NCI-H2196 treated with DMSO at 0.1 percent for 48 hours (cell line): ENCODE data around the gene BIN1.
"Not testable (repeated sequence)": the region's sequence is repeated elsewhere in the genome, so short reads cannot be mapped to it uniquely, and the experiment has no call there.

Experiments
- DNase-seq: peaks from one replicate; lab custom pipeline; 2025; ENCODE audit not compliant: unreplicated experiment; lab: John Stamatoyannopoulos, UW

The BIN1 gene

DNA sequence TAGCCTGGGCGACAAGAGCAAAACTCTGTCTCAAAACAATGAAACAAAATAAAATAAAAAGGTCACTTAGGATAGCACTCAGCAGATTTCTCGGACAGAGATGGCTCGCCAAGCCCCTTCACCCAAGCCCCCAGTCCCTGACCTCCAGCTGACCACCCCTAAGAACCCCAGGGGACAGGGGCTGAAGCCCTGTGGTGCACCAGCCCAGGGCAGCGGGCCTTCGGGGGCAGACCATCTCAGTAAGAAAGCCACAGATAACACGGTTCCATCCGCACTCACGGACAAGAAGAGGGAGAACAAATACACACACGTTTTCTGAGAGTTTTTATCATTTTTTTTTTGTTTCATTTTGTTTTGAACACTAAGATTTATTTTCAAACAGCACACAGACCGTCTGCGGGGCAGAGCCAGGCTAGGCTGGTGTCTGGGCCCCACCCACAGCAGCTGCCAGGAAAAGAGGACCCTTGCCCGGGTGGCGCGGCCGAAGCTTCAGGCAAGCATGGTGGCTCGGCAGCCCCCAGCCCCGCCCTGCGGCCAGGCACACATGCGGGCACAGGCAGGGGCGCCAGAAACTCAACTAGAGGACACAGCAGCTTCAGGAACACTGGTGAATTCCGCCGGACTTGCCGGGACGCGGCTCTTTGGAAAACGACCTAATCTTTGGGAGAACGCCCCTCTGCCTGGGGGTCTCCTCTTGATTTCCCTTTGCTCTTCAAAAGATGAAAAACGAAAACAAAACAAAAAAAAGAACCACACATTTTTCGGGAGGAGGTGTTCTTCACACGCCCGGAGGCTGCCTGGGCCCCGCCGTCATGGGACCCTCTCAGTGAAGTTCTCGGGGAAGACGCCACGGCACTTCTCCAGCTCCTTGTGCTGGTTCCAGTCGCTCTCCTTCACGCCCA, 59.0 kb downstream of the BIN1 start:
- no peak for DNase-seq

DNA sequence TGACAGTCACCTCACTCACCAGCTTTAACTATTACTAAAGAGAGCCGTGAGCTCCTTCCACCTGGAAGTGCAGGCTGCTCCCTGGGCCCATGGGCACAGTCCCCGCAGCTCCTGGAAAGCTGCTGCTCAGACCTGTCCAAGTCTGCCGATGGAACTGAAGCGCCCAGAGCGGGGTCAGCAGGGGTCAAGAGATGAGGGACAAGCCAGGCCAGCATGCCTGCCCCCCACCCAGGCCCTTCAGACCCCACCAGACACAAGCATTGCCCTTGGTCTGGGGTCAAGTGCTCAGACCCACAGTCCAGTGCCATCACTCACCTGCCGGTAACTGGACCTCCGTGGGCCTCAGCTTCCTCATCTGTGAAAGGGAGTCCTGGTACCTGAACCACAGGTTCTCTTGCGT, 59.9 kb downstream of the BIN1 start:
- no peak for DNase-seq

DNA sequence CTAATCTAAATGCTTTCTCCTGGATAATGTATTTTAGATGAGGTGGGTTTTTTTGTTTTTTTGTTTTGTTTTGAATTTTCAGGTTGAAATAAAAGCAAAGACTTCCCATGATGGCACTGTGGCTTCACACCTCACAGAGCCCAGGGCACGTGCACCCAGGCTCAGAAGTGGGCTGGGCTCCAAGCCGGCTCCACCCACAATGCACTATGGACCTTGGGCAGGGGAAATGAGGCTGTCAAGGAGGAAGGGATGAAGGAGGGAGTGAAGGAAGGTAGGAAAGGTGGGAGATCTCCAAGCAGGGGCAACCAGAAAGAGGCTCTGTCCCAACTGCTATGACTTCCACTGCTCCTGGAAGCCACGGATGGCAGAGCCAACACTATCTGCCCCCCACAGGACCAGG, 60.4 kb downstream of the BIN1 start:
- no peak for DNase-seq

DNA sequence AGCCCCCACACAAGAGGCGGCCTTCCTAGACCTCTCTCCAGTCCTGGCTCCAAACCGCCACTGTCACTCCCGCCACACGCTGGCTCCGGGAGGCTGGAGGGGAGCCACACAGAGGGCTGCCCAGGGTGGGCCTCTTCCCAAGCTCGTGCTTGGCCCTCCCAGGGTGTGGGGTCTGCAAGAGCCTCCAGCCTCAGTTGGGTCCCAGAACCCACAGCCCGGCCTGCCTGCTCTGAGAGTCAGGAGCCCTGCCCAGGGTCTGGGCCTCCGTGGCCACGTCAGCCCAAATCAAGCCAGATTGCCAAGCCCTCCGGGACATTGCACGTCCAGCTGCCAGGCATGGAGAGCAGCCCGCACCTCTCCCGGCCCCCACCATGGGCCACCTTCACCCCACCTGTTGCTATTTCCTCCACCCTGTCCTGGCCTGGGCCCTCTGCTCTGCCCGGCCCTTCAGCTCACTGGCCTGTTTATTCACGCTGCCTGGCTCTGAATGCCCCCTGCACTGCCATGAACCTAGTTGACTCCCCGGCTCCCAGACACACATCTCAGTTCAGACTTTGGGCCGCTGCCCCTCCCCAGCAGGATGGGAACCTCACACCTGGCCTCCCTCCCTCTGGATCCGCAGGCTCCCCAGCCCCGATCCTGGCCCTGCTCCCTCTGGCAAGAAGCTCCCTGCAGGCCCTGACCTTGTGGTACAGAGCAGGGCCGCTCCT, 61.0 kb downstream of the BIN1 start:
- no peak for DNase-seq

DNA sequence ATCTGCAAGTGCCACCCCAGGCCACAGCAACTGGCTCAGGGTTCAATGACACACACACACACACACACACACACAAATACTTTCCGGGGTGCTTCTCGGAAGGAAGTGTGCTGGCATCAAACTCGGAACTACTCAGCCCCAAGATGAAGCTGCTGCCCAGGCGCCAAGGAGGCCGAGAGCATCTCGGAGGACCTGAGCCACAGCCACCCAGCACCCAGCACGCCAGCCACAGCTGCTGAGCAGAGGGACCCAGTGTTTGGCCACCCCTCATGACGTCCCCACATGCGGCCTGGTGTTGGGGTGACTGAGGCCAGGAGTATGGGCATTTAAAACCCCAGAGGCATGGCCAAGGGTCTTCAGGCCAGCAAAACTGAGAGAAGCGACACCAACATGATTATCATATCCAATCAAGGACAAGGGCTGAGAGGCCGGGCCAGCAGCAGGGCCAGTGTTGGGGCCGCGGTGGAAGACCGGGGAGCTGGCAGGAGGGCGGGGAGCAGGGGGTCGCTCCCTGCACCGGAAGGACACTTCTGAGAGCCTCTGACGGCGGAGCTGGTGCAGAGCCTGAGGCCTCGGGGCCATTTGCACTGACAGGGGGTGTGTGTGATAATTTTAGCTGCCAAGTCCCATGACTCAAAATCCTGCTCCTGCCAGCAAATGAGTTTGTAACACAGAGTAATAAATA, 61.8 kb downstream of the BIN1 start:
- no peak for DNase-seq

DNA sequence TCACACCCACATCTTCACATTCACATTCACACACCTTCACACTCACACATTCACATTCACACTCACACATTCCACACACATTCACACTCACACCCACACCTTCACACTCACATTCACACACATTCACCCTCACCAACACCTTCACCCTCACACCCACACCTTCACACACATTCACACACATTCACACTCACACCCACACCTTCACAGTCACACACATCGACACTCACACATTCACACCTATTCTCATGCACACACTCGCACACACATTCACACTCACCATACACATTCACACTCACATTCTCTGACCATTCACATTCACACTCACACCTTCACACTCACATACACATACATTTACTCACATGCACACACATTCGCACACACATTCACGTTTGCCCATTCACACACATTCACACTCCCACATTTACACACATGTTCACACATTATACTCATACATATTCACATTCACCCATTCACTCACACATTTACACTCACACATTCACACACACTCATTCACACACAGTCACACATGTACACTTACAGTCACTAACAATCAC, 62.7 kb downstream of the BIN1 start:
- DNase-seq, result no peak

DNA sequence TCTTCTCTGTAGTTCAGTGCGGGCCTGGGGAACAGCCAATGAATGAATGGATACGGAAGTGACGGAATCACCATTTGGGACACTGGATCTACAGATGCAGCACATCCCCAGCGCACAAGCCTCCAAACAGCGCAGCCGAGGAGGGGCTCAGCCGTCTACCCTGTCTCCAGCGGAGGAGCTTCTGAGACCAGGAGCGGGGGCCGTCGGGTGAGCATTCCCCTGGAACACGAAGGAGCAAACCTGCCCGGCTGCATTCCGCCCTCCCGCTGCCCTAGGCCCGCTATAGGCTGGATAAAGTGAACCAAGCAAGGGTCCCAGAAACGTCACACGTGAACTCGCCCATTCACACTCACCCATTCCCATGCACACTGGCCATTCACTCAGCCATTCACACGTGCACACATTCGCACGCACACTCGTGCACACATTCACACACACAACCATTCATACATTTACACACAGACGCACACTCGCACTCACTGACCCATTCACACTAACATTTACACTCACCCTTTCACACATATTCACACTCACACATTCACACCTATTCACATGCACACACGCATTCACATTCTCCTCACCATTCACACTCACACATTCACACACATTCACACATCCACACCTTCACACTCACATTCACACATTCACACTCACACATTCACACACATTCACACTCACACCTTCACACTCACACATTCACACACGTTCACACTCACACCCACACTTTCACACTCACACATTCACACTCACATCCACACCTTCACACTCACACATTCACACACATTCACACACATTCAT, 63.4 kb downstream of the BIN1 start:
- DNase-seq, result no peak

DNA sequence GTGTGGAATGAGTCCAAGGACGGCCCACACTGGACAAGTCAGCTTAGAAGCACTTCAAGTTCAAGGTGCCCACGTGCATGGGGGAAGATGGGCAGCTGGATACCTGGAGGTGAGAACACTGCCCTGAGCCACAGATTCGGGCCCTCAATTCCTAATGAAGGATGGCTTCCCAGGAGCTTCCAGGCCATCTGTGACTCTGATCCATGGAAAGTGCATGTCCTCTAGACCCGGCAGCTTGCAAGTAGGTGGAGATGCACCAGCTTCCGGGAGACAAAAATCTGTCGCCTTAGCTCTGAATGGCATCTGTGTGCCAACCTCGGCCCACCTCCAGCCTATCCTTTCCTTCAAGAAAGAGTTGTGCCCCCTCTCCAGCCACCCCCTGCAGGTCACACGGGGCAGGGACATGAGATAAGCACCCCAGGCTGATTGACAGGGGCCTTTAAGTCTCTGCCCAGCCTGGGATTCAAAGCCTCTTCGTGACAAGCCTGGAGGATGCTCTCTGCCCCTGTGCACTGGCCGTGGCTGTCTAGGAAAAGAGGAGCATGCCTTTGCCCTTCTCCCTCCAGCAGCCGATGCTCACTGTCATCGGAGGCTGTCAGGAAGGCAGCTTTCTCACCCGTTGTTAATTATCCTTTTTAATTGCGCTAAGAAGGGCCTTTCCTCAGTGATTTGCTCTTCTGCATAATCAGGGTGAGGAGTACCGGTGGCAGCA, 65.5 kb downstream of the BIN1 start:
- no peak for DNase-seq

DNA sequence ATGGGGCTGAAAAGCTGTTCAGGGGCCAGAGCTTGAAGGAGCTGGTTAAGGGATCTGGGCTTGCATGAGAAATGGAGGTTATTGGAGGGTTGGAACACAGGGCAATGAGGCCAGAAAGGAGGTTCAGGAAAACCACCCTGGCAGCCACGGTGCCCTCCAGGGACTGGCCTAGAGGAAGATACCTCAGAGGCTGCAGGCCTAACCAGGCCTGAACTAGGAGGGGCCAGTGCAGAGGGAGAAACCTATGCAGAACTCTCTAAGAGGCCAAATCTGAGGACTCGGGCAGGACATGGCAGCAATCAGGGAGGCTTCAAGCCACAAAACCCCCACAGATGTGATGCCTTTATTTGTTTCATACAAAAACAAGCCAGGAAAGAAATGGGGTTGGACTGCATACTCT, 66.8 kb downstream of the BIN1 start:
- no peak for DNase-seq

DNA sequence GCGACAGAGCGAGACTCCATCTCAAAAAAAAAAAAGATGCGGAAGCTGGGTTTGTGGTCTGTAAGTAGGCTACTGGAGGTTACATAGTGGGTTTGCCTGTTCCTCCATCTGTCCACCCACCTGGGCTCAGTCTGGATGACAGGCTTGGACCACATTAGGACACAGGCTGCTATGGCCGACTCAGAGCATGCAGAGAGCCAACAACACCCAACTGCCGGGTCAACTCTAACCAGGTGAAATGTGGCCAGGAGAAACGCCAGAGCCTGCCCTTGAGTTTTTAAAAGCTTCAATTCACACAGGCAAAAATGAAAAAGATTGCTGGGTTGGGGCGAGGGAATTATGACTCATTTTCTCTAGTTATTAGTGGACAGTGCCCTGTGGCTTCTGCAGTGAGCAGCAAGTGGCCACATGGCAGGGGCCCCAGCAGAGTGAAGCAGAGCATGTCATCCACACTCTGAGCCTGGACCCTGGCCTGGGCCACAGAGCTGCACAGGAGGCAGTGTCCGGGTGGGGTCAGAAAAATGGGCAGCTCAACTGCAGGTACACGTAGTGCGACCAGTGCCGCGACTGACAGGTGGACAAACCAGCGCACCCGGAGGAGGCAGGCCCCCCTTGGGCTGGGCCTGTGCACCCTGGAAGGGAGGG, 67.4 kb downstream of the BIN1 start:
- no peak for DNase-seq

DNA sequence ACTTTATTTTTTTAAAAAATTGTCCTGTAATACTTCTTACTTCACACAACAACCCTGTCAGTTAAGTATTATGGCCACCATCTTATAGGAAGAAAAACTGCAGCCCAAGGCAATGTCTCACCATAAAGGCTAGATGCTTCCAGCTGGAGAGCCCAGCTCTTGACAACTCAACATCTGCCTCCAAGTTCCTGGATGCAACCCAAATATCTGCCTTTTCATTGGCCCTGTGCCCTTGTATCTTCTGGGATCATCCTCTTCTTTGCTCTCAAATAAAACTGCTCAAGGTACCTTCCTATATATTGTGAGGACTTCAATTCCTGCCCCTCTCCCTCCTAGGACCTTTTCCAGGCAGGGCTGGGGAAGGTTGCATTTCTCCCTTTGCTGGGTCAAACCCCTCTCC, 69.5 kb downstream of the BIN1 start:
- DNase-seq, result no peak

DNA sequence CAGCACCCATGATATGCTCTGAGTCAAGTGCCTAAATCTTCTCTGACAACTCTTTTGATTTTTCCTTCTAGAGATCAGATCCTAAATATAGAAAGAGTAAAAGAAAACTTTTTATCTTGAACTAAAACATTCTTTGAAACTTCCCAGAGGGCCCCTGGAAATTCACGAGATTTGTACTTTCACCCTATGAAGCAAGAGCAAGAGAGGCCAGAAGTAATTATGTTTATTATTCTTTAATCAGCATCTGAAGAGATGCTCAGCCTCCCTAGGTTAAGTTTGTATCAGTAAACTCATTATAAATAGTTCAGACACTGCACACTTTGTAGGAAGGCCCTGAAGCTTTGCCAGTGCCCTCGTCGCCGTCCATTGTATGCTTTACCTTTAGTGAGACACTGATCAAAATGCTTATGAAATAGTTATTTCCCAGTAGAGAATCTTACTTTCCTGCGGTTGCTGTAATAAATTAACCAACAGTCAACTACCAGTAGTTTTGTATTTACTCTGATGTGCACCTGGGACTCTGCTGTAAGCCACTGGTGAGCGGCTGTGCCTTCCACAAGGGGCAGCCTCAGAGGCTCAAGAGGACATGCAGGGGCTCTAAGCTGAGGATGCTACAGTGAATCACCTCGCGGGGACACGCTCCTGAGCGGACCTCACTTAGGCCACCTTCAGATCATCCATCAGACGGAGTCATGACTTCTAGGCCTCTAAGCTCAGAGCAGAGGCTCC, 71.9 kb downstream of the BIN1 start:
- DNase-seq, result no peak

DNA sequence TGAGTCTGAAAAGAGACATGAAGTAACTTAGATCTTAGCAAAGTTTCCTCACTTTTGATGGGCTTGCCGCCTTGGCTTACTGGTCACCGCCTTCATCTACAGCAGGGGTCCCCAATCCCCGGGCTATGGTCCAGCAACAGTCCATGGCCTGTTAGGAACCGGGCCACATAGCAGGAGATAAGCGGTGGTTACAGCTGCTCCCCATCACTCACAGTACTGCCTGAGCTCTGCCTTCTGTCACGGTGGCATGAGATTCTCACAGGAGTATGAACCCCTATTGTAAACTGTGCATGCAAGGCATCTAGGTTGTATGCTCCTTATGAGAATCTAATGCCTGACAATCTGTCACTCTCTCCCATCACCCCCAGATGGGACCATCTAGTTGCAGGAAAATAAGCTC, 72.9 kb downstream of the BIN1 start:
- no peak for DNase-seq

DNA sequence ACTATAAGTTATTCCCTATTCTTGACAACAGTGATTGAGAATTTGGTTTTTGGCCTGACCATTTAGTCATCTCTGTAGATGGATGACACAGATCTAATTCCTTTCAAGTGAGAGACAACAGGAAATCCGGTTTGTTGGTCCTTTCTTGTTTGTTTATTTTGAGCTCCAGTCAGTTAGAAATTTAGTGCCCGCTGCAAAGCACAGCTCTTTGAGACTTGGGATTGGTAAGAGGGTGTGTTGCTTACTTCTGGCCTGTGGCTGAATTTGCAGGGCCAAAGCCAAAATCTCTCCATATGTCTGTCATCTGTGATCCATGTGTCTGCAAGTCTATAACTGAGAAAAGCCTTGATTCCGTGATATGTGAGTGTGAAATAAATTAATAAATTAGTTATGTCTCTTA, 74.3 kb downstream of the BIN1 start:
- no peak for DNase-seq

DNA sequence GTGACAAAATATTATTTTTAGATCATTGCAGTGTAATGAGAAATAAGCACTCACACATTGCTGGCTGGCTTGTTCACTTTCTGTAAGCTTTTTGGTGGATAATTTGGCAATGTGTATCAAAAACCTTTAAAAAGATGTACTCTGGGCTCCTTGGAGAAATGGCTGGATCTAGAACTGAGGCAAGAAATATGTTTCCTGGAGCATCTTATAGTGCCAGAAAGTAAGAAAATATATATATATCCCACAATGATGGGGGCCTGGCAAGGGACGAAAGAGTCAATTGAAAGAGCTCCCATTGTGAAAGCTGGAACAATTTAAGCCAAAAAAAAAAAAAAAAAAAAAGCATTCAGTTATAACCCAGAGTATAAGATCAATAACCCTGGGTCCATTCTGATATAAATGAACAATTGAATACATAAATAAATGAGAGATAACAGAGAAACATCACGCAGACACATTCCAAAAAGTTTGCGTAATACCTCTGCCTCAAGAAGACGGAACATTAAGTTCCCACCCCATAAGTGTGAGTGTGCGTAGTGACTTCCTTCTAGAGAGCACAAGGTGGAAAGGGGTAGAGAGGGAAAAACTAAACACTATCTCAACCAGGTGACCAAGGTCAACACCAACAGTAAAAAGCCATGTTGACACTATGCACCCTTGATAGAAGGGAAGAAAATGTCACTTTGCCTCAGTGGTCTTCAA, 77.5 kb downstream of the BIN1 start:
- no peak for DNase-seq

DNA sequence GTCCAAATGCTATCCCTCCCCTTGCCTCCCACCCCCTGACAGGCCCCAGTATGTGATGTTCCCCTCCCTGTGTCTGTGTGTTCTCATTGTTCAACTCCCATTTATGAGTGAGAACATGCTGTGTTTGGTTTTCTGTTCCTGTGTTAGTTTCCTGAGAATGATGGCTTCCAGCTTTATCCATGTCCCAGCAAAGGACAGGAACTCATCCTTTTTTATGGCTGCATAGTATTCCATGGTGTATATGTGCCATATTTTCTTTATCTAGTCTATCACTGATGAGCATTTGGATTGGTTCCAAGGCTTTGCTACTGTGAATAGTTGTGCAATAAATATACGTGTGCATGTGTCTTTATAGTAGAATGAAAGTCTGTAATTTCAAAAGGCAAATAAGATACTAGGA, 78.2 kb downstream of the BIN1 start:
- DNase-seq, result not testable (repeated sequence)

DNA sequence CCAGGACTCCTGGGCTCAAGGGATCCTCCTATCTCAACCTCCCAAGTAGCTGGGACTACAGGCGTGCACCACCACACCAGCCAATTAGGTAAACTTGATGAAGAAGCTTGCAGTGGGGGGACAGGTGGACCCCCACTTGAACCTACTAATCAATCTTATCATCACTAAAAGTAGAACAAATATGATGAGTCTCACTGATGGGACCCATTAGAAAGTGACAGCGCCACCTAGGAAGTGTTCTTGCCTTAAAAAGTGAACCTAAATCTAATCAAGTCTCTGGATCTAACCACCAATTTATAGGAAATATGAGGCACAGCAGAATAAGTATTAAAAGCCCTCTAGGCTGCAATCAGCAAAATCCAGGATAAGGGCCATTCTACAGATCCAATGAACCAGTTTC, 79.2 kb downstream of the BIN1 start:
- no peak for DNase-seq

DNA sequence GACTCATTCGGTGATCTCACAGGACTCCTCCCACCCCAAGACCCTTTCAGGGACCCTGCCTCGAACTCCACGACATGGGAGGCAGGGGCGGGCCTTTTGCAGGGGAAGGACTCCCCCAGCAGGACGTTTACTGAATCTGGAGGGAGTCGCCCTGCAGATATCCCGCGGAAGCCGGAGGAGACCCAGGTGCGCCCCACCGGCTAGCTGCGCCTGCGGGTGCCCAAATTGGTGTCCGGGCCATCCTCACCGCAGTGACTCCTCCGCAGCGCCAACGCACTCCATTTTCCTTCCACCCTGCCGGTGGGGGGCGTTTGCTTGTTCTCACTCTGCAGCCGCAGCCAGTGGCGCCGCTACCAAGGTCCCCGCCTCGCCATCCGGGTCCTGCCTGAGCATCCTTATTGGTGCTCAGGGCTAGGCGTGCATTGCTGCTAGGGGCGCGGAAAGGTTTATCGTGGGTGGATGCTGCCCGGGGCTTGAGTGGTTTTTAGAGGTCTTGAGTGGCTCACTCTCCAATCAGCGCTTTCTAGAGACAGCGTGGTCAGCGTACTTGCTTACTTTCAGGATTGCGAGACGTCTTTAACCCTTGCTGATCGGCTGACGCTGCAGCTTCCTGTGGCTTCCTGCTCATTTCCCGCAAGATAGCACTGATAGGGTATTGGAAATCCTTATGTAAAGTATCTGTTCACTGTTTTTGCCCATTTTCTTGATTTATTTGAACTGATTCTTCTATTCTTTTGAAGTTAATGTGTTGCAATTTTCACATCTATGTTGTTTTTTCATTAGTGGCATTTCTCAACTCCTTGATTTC, 81.4 kb downstream of the BIN1 start:
- peak; percentile 43 for DNase-seq
